HL-60 (cell line): Measurements from ENCODE around the gene MACROD2.

Experiments
- CTCF ChIP-seq: IDR thresholded peaks from one replicate; pipeline ENCODE4 v1.5.1; 2011; ENCODE audit warnings: low read length, control low read depth, inconsistent platforms; ENCODE audit not compliant: insufficient read depth
- POLR2AphosphoS5 ChIP-seq: IDR thresholded peaks from 2 replicates; pipeline ENCODE4 v1.6.1; 2012; ENCODE audit warnings: low read depth
- TF ChIP-seq, protein P1 (sequence below): IDR thresholded peaks from 2 replicates; pipeline ENCODE4 v1.6.1; 2012; ENCODE audit warnings: low read depth; ENCODE audit not compliant: insufficient replicate concordance

- TF ChIP-seq CTCF (no peak), POLR2AphosphoS5 (no peak)
- TF ChIP-seq, protein P1, sequence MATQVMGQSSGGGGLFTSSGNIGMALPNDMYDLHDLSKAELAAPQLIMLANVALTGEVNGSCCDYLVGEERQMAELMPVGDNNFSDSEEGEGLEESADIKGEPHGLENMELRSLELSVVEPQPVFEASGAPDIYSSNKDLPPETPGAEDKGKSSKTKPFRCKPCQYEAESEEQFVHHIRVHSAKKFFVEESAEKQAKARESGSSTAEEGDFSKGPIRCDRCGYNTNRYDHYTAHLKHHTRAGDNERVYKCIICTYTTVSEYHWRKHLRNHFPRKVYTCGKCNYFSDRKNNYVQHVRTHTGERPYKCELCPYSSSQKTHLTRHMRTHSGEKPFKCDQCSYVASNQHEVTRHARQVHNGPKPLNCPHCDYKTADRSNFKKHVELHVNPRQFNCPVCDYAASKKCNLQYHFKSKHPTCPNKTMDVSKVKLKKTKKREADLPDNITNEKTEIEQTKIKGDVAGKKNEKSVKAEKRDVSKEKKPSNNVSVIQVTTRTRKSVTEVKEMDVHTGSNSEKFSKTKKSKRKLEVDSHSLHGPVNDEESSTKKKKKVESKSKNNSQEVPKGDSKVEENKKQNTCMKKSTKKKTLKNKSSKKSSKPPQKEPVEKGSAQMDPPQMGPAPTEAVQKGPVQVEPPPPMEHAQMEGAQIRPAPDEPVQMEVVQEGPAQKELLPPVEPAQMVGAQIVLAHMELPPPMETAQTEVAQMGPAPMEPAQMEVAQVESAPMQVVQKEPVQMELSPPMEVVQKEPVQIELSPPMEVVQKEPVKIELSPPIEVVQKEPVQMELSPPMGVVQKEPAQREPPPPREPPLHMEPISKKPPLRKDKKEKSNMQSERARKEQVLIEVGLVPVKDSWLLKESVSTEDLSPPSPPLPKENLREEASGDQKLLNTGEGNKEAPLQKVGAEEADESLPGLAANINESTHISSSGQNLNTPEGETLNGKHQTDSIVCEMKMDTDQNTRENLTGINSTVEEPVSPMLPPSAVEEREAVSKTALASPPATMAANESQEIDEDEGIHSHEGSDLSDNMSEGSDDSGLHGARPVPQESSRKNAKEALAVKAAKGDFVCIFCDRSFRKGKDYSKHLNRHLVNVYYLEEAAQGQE, result no peak
These were observed 1899.8 kb downstream of the MACROD2 start for GRCh38 chr20:15895126-15895525.
